IPS-15b (cell line): ENCODE data around the gene ARHGAP30.
"Not testable (repeated sequence)": the region's sequence is repeated elsewhere in the genome, so short reads cannot be mapped to it uniquely, and the experiment has no call there.

Experiments
- H3K27me3 ChIP-seq: one replicate; pipeline ENCODE4 v1.6.1; 2013; ENCODE audit warnings: low read length; ENCODE audit not compliant: control insufficient read depth, insufficient read depth
- H3K36me3 ChIP-seq: one replicate; pipeline ENCODE4 v1.6.1; 2013; ENCODE audit warnings: low read length; ENCODE audit not compliant: control insufficient read depth, insufficient read depth
- H3K4me1 ChIP-seq: one replicate; pipeline ENCODE4 v1.6.1; 2013; ENCODE audit warnings: mild to moderate bottlenecking, low read length; ENCODE audit not compliant: control insufficient read depth, insufficient read depth
- H3K4me3 ChIP-seq: one replicate; pipeline ENCODE4 v1.5.1; 2013; ENCODE audit warnings: low read depth, low read length
- H3K9ac ChIP-seq: one replicate; pipeline ENCODE4 v1.6.1; 2013; ENCODE audit warnings: low read depth, mild to moderate bottlenecking, low read length
- H3K9me3 ChIP-seq: one replicate; pipeline ENCODE4 v1.6.1; 2013; ENCODE audit warnings: mild to moderate bottlenecking, low read length; ENCODE audit not compliant: control insufficient read depth, insufficient read depth

ARHGAP30 gene

GRCh38 chr1:161069731-161070270 lies at the start of gene ARHGAP30:
TSS of gene ARHGAP30 (minus strand) at chr1:161069891. CDS start at chr1:161069624, 267 bp downstream.
- Histone ChIP-seq H3K9me3 (no peaks in the 10 kb centered on the region), H3K4me3 (no peak within 1 kb of the TSS), H3K9ac (no peak within 1 kb of the TSS), H3K36me3 (no peaks in the 10 kb centered on the region), H3K4me1 (no peaks in the 10 kb centered on the region), H3K27me3 (peaks cover 2% of the 10 kb centered on the region)

GRCh38 chr1:161117759-161118581 lies 48.3 kb upstream of the ARHGAP30 start, which contains the start of the genes NIT1 and PFDN2:
TSS of gene NIT1 (plus strand) at chr1:161118105. CDS start at chr1:161118177, 72 bp downstream.
TSS of gene PFDN2 (minus strand) at chr1:161118037. CDS start at chr1:161118026, 11 bp downstream.
- H3K27me3 ChIP-seq = no peaks in the 10 kb centered on the region
- peaks cover 11% of the 10 kb centered on the region for H3K4me1 ChIP-seq
- peak within 1 kb of the TSS; percentile 90 for H3K9ac ChIP-seq
- peaks cover 22% of the 10 kb centered on the region for H3K36me3 ChIP-seq
- no peaks in the 10 kb centered on the region for H3K9me3 ChIP-seq
- peak within 1 kb of the TSS; percentile 100 for H3K4me3 ChIP-seq

DNA sequence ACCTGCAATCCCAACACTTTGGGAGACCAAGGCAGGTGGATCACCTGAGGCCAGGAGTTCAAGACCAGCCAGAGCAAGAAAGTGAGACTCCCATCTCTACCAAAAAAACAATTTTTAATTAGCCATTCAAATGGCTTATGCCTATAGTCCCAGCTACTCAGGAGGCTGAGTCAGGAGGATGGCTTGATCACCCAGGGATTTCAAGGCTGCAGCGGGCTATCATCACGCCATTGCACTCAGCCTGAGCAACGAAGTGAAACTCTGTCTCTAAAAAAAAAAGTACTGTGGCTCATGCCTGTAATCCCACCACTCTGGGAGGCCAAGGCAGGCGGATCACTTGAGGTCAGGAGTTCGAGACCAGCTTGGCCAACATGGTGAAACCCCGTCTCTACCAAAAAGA lies 46.3 kb upstream of the ARHGAP30 start:
- not testable (repeated sequence) for H3K36me3 ChIP-seq, H3K9me3 ChIP-seq, H3K4me3 ChIP-seq, H3K9ac ChIP-seq, H3K27me3 ChIP-seq
- H3K4me1 ChIP-seq = peaks cover 11% of the 10 kb centered on the region

DNA sequence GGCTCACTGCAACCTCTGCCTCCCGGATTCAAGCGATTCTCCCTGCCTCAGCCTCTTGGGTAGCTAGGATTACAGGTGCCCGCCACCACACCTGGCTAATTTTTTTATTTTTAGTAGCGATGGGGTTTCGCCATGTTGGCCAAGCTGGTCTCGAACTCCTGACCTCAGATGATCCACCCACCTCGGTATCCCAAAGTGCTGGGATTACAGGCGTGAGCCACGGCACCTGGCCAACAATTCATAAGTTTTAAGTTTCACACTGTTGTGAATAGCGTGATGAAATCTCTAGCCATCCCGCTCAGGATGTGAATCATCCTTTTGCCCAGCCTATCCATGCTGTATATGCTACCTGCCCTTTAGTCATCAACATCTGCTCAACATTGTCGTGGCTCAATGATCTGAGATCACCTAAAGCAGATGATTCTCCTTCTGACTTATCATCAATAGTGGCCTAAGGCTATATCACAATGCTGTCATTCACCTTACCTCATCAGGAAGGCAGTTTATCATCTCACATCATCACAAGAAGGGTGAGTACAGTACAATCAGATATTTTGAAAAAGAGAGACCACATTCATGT lies 45.5 kb upstream of the ARHGAP30 start:
- Histone ChIP-seq H3K9ac (no peak overlapping the region), H3K27me3 (no peaks in the 10 kb centered on the region), H3K4me3 (no peak overlapping the region), H3K4me1 (peaks cover 11% of the 10 kb centered on the region), H3K9me3 (no peaks in the 10 kb centered on the region), H3K36me3 (no peaks in the 10 kb centered on the region)

GRCh38 chr1:161114556-161114955 lies 44.9 kb upstream of the ARHGAP30 start:
- H3K4me3 ChIP-seq = no peak overlapping the region
- H3K36me3 ChIP-seq = no peaks in the 10 kb centered on the region
- no peaks in the 10 kb centered on the region for H3K9me3 ChIP-seq
- H3K4me1 ChIP-seq = peaks cover 9% of the 10 kb centered on the region
- no peak overlapping the region for H3K9ac ChIP-seq
- H3K27me3 ChIP-seq = no peaks in the 10 kb centered on the region

DNA sequence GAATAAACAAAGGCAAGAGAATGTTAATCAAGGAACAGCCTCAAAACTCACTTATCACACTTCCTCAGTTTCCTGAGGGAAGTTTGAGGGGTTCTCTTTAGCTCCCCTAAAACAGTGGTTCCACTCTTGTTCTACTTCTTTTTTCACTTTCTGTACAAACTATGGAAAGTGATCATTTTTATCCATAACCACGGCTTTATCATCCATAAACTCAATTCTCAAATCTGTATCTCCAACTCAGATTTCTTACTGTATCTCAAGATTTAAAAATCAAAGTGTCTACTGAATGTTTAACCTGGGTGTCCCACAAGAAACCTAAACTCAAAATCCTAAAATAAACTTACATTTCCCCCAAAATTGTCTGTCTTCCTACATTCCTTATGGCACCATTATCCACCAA lies 44.2 kb upstream of the ARHGAP30 start:
- H3K9me3 ChIP-seq = no peaks in the 10 kb centered on the region
- no peaks in the 10 kb centered on the region for H3K36me3 ChIP-seq
- H3K4me3 ChIP-seq = no peak overlapping the region
- no peak overlapping the region for H3K9ac ChIP-seq
- no peaks in the 10 kb centered on the region for H3K27me3 ChIP-seq
- peaks cover 3% of the 10 kb centered on the region for H3K4me1 ChIP-seq

DNA sequence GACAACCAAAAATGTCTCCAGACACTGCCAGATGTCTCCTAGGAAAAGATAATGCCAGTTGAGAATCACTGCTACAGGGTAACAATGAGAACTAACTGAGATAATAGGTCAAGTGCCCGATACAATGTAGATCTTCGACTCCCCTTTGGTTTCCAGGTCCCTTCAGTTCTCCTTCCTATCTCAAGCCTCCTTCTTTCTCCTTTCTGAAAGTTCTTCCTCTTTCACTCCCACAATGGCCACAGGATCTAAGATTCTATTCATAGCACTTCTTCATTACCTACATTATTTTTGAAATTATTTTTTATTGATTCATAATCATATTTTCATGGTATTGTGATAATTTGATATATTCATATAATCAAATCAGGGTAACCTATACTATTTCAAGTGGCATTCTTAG lies 41.8 kb upstream of the ARHGAP30 start:
- Histone ChIP-seq H3K4me3 (no peak overlapping the region), H3K4me1 (no peaks in the 10 kb centered on the region), H3K36me3 (no peaks in the 10 kb centered on the region), H3K9ac (no peak overlapping the region), H3K27me3 (no peaks in the 10 kb centered on the region), H3K9me3 (no peaks in the 10 kb centered on the region)

DNA sequence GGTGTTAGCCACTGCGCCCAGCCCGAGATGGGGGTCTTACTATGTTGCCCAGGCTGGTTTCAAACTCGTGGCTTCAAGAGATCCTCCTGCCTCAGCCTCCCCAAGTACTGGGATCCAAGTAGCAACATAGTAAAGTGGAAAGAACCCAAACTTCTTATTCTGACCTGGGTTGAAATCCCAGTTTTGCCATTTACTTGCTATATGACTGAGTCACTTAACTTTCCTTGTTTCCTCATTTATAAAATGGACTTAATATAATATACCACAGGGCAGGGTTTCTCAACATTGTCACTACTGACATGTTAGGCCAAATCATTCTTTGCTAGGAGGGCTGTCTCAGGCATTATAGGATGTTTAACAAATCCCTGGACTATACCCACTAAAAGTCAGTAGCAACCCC lies 41.4 kb upstream of the ARHGAP30 start:
- H3K27me3 ChIP-seq = no peaks in the 10 kb centered on the region
- H3K4me1 ChIP-seq = no peaks in the 10 kb centered on the region
- H3K4me3 ChIP-seq = no peak overlapping the region
- no peak overlapping the region for H3K9ac ChIP-seq
- no peaks in the 10 kb centered on the region for H3K9me3 ChIP-seq
- no peaks in the 10 kb centered on the region for H3K36me3 ChIP-seq

- no peaks in the 10 kb centered on the region for H3K9me3 ChIP-seq
- no peak overlapping the region for H3K9ac ChIP-seq
- peaks cover 7% of the 10 kb centered on the region for H3K36me3 ChIP-seq
- H3K27me3 ChIP-seq = no peaks in the 10 kb centered on the region
- no peaks in the 10 kb centered on the region for H3K4me1 ChIP-seq
- no peak overlapping the region for H3K4me3 ChIP-seq
Measured at GRCh38 chr1:161106431-161106830, 36.7 kb upstream of the ARHGAP30 start.

GRCh38 chr1:161100556-161100955 lies 30.9 kb upstream of the ARHGAP30 start:
- Histone ChIP-seq H3K36me3 (peaks cover 15% of the 10 kb centered on the region), H3K27me3 (no peaks in the 10 kb centered on the region), H3K4me1 (peaks cover 4% of the 10 kb centered on the region), H3K9ac (no peak overlapping the region), H3K9me3 (no peaks in the 10 kb centered on the region), H3K4me3 (no peak overlapping the region)

- H3K4me3 ChIP-seq = peak overlapping the region; percentile 76
- H3K36me3 ChIP-seq = peaks cover 15% of the 10 kb centered on the region
- no peaks in the 10 kb centered on the region for H3K9me3 ChIP-seq
- H3K9ac ChIP-seq = peak overlapping the region; percentile 88
- H3K27me3 ChIP-seq = no peaks in the 10 kb centered on the region
- peaks cover 4% of the 10 kb centered on the region for H3K4me1 ChIP-seq
Measured at GRCh38 chr1:161099090-161099802, 29.6 kb upstream of the ARHGAP30 start.
